GM06990 (cell line): ENCODE results near the gene STUM.

Source experiments
- DNase-seq: peaks from one replicate; pipeline ENCODE4 v3.0.0-alpha.2; 2011; ENCODE audit not compliant: insufficient read length; ENCODE audit errors: extremely low read depth
- H3K27me3 ChIP-seq: replicated peaks from 2 replicates; pipeline ENCODE4 v1.6.0; 2011; ENCODE audit warnings: low read length; ENCODE audit not compliant: control insufficient read depth, insufficient read depth
- H3K36me3 ChIP-seq: 2 replicates; pipeline ENCODE4 v1.5.1; 2011; ENCODE audit warnings: low read length; ENCODE audit not compliant: control insufficient read depth, insufficient read depth
- H3K4me3 ChIP-seq: replicated peaks from 2 replicates; pipeline ENCODE4 v1.5.1; 2011; ENCODE audit warnings: low read depth, mild to moderate bottlenecking, control low read depth, low read length
- TF ChIP-seq, protein P1 (sequence below): IDR thresholded peaks from 2 replicates; pipeline ENCODE4 v1.5.1; 2011; ENCODE audit warnings: low read length, control low read depth, mild to moderate bottlenecking, inconsistent platforms; ENCODE audit not compliant: insufficient read depth, poor library complexity, severe bottlenecking

The STUM gene

GRCh38 chr1:226586116-226586515, 37.6 kb downstream of the STUM start:
- TF ChIP-seq, protein P1, sequence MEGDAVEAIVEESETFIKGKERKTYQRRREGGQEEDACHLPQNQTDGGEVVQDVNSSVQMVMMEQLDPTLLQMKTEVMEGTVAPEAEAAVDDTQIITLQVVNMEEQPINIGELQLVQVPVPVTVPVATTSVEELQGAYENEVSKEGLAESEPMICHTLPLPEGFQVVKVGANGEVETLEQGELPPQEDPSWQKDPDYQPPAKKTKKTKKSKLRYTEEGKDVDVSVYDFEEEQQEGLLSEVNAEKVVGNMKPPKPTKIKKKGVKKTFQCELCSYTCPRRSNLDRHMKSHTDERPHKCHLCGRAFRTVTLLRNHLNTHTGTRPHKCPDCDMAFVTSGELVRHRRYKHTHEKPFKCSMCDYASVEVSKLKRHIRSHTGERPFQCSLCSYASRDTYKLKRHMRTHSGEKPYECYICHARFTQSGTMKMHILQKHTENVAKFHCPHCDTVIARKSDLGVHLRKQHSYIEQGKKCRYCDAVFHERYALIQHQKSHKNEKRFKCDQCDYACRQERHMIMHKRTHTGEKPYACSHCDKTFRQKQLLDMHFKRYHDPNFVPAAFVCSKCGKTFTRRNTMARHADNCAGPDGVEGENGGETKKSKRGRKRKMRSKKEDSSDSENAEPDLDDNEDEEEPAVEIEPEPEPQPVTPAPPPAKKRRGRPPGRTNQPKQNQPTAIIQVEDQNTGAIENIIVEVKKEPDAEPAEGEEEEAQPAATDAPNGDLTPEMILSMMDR: no peak
- Histone ChIP-seq H3K27me3 (no peaks in the 10 kb centered on the region; the same call in none of the 2 replicates), H3K4me3 (no peak overlapping the region), H3K36me3 (no peaks in the 10 kb centered on the region)
- no peak for DNase-seq

DNA sequence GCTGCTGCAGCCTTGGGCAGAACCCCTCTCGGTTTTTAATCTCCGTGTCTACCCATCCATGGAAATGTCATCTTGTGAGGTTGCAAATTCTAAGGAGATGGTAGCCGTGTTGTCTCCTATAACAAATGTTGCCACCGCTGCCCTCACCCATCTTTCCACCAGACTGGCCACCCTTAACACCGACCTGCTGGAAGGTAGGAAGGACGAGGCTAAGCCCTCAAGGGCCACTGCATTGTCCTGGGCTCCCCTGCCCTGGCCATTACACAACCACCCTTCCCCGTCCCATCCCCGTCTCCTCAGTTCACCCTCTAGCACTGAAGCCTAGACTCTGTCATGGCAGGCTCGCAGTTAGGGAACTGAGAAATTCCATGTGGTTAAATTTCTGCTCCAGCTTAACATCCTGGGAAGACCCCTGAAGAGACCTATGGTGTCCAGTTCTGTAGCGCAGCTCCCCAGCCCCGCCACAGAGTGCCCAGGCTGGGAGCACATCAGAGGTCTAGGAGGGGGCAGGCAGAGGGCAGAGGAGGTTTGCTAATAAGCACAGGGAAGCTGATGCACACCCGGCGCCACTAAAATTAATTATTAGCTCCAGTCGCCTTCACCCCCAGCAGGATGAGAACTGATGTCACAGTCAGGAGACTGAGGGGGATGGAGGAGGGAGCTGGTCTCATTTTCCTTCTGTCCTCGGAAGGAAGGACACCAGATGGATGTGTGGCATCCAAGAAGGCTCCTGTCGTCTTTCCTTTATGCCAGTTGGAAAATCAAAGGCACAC, 38.3 kb downstream of the STUM start:
- DNase-seq: no peak
- TF ChIP-seq, protein P1: no peak
- H3K4me3 ChIP-seq: no peak overlapping the region
- H3K27me3 ChIP-seq: no peaks in the 10 kb centered on the region; the same call in 1 of the 2 replicates
- no peaks in the 10 kb centered on the region for H3K36me3 ChIP-seq

DNA sequence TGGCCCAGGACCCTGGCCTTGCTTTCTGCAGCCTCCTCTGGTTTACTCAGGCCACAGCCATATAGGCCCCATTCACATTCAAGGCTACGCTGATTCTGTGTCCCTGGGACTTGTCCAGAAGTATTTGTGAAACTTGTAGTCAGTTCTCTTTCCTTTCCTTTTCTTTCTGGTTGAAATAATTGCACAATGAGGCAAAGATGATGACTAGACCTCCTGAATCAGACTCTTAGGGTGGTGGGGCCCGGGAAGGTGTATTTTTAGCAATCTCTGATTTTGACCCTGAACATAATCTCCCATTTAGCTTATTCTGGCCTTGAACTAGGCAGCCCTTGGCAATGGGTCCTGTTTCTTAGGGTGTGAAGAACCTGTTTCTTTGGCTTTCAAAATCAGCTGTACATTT, 39.9 kb downstream of the STUM start:
- DNase-seq: no peak
- TF ChIP-seq, protein P1: no peak

DNA sequence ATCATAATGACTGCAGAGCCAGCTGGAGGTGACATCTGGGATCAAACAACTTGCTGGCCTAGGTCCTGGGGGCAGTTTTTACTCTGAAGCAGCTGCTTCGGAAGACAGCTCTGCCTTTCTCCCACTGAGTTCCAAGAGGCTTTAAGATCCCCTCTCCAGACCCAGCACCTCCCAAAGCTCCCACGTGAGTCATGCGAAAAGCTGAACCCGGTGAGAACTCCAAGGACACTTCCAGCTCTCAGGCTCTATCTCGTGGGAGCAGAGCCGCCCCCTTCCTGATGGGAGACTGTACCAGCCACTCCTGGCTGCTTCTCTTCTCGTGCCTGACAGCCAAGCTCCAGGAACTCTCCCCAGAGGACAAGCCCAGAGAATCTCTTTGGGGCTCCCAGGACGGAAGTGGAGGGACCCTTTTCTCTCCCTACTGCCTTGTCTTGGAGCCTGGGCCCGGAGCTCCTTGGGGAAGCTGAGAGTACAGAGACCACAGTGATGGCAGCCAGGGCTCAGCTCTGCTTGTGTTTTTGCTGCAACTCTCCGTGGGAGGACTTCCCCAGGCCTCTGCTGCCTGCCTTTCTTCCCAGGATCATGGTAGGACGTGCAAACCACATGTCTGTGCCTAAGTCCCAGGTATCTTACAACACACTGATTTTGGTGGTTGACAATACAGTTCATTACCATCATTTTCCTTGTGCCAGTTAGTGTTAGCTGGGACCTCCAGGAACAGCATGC, 40.6 kb downstream of the STUM start:
- Histone ChIP-seq H3K4me3 (no peak overlapping the region), H3K27me3 (peaks cover 1% of the 10 kb centered on the region; the same call in 1 of the 2 replicates), H3K36me3 (no peaks in the 10 kb centered on the region)
- TF ChIP-seq, protein P1: no peak
- DNase-seq: no peak

More for the DNA sequence above, 39.9 kb downstream of the STUM start:
- Histone ChIP-seq H3K36me3 (no peaks in the 10 kb centered on the region), H3K4me3 (no peak overlapping the region), H3K27me3 (peaks cover under 1% of the 10 kb centered on the region; the same call in 1 of the 2 replicates)

GRCh38 chr1:226590614-226591013, 42.0 kb downstream of the STUM start:
- Histone ChIP-seq H3K36me3 (no peaks in the 10 kb centered on the region), H3K27me3 (peaks cover 1% of the 10 kb centered on the region; the same call in 1 of the 2 replicates), H3K4me3 (no peak overlapping the region)
- DNase-seq: no peak
- TF ChIP-seq, protein P1: no peak
